ENCODE results near the gene FGFR1OP2.

FGFR1OP2 gene

DNA sequence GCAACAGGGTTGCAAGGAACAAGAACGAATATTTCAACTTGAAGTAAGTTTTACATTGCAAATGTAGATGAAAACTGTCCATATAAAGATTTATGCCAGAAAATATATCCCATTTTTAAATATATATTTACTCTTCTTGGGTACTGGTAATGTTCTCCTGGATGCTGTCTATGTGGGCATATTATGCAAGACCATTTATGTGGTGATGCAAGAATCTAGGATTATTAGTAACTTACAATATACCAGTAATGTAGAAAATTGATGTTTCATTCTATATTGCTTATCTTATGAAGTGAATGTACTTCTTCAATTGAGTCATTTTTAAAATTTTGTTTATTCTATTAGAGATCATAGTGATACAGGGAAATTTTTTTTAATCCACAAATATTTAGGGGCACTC, 25.1 kb downstream of the FGFR1OP2 start:
- no peak for DNase-seq (ENCODE audit: low read depth)
- TF ChIP-seq, protein P1, sequence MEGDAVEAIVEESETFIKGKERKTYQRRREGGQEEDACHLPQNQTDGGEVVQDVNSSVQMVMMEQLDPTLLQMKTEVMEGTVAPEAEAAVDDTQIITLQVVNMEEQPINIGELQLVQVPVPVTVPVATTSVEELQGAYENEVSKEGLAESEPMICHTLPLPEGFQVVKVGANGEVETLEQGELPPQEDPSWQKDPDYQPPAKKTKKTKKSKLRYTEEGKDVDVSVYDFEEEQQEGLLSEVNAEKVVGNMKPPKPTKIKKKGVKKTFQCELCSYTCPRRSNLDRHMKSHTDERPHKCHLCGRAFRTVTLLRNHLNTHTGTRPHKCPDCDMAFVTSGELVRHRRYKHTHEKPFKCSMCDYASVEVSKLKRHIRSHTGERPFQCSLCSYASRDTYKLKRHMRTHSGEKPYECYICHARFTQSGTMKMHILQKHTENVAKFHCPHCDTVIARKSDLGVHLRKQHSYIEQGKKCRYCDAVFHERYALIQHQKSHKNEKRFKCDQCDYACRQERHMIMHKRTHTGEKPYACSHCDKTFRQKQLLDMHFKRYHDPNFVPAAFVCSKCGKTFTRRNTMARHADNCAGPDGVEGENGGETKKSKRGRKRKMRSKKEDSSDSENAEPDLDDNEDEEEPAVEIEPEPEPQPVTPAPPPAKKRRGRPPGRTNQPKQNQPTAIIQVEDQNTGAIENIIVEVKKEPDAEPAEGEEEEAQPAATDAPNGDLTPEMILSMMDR (IDR thresholded peaks at IDR 0.05; ENCODE audit: control insufficient read depth, insufficient read depth, low read depth, low read length, missing control alignments) = no peak
- H3K4me3 ChIP-seq (ENCODE audit: control insufficient read depth, low read depth, low read length) = no peak overlapping the region

DNA sequence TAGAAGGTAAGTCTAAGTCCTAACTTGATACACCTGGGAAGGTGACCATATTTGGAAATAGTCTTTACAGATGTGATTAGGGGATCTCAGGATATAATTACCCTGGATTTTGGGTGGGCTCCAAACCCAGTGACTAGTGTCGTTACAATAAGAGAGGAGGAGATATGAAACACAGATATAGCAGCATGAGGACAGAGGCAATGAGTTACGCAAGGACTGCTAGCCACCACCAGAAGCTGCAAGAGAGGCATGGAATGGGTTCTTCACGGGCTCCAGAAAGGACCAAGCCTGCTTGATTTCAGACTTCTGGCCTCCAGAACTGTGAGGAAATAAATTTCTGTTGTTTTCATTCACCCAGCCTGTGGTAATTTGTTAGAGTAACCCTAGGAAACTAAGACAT, 28.6 kb downstream of the FGFR1OP2 start:
- TF ChIP-seq, protein P1 (IDR thresholded peaks at IDR 0.05; ENCODE audit: control insufficient read depth, insufficient read depth, low read depth, low read length, missing control alignments) = no peak
- no peak for DNase-seq (ENCODE audit: low read depth)
- H3K4me3 ChIP-seq (ENCODE audit: control insufficient read depth, low read depth, low read length) = no peak overlapping the region

DNA sequence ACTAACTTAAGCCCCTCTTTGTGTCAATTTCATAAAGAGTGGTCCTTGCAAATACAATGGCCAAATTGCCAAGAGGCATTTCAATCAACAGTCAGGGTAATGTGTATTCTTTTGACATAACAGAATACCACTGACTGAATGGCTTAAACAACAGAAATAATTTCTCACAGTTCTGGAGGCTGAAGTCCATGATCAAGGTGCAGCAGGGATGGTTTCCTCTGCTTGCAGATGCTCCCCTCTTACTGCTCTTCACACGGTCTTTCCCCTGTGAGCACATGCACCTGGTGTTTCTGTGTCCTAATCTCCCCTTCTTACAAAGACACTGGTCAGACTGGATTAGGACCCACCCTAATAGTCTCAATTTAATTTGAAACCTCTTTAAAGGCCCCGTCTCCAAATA, 31.9 kb downstream of the FGFR1OP2 start:
- H3K4me3 ChIP-seq (ENCODE audit: control insufficient read depth, low read depth, low read length) = no peak overlapping the region
- TF ChIP-seq, protein P1 (IDR thresholded peaks at IDR 0.05; ENCODE audit: control insufficient read depth, insufficient read depth, low read depth, low read length, missing control alignments) = no peak
- no peak for DNase-seq (ENCODE audit: low read depth)

DNA sequence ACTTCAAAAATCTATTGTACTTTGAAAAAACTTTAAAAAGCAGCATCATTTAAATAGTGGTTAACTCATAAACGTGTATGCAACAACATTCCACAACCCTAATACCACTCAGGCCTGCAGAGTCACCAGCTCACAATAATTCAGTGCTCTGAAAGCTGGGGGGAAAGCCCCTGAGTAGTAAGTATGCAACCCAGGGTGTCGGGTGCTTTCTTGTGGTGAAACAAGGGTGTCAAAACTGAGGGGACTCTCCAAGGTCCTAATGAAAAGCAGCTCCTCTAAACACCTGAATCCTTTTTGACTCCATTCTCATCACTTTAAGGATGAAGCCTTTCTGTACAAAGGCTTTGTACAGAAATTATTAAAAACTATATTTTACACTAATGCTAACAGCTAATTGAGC, 33.7 kb downstream of the FGFR1OP2 start:
- no peak overlapping the region for H3K4me3 ChIP-seq (ENCODE audit: control insufficient read depth, low read depth, low read length)
- no peak for DNase-seq (ENCODE audit: low read depth)
- TF ChIP-seq, protein P1 (IDR thresholded peaks at IDR 0.05; ENCODE audit: control insufficient read depth, insufficient read depth, low read depth, low read length, missing control alignments) = no peak

DNA sequence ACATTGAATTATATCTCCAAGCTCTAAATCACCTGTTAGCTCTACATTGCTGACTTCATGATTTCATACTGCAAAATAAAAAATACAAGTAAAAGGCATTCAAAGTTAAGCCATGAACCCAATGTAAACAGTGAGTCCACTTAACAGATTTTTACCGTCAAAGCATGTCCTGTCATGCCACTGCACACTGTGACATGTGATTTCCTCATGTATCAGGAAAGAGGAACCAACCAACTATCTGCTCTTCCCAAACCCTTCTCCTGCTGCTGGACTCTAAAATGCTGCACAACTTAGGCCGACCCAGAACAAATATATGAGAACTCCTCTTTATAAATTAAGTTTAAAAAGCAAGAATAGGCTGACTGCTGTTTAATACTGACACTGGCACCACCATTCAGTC, 38.4 kb downstream of the FGFR1OP2 start:
- TF ChIP-seq, protein P1 (IDR thresholded peaks at IDR 0.05; ENCODE audit: control insufficient read depth, insufficient read depth, low read depth, low read length, missing control alignments) = no peak
- no peak for DNase-seq (ENCODE audit: low read depth)
- no peak overlapping the region for H3K4me3 ChIP-seq (ENCODE audit: control insufficient read depth, low read depth, low read length)

DNA sequence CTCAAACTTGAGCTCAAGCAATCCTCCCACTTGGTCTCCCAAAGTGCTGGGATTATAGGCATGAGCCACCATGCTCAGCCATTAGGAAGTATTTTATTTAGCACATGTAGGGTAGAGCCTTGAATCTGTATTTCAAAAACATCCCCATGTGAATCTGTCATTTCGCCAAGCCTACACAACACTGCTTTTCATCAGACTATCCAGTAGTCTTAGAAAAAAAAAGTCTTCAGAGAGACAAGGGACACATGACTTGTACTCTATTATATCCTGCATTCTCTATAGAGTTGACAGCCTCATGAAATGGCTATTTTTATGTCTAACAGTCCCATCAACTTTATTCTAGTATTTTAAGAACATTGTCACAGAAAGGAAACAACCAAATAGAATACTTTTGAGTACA, 40.5 kb downstream of the FGFR1OP2 start:
- no peak for DNase-seq (ENCODE audit: low read depth)
- no peak overlapping the region for H3K4me3 ChIP-seq (ENCODE audit: control insufficient read depth, low read depth, low read length)
- TF ChIP-seq, protein P1 (IDR thresholded peaks at IDR 0.05; ENCODE audit: control insufficient read depth, insufficient read depth, low read depth, low read length, missing control alignments) = no peak

DNA sequence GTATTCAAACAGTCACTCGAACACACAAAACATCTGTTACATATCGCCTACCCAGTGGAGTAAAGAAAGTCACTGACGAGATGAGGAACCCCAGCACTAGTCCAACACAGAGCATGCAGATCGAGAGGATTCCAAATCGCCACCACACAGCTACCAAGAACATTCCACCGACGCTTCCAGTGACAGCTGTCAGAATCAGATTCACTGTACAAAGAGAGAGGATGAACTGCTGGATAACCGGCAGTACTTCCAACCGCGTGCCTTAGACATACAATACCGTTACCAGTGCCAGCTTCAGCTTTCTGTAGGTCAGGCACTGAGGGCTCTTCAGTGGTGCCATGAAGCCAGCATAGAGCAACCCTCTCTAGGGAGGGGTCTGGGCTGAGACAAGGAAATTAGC, 41.5 kb downstream of the FGFR1OP2 start:
- TF ChIP-seq, protein P1 (IDR thresholded peaks at IDR 0.05; ENCODE audit: control insufficient read depth, insufficient read depth, low read depth, low read length, missing control alignments) = no peak
- H3K4me3 ChIP-seq (ENCODE audit: control insufficient read depth, low read depth, low read length) = no peak overlapping the region
- no peak for DNase-seq (ENCODE audit: low read depth)

Data from AG09309 (cell line).